Prostate gland (tissue), 2 donors: ENCODE measurements around the gene AK9. TPM values are rescaled to one million over a fixed set of nuclear protein-coding genes. Genes with fewer than 3 reads are reported as not detected.

ENCODE experiments used
- DNase-seq: peaks from one replicate; pipeline ENCODE4 v3.0.0-alpha.2; 2019; ENCODE audit warnings: low spot score
- H3K27ac ChIP-seq, 2 donors: fragments of 200-600 bp; sonication (generic); 2 replicates each; pipeline ENCODE4 v1.5.1; 2017 to 2019
- H3K27me3 ChIP-seq: fragments of 200-600 bp; sonication (generic); replicated peaks from 2 replicates; pipeline ENCODE4 v1.5.1; 2019; ENCODE audit not compliant: insufficient read depth
- H3K36me3 ChIP-seq, 2 donors: fragments of 200-600 bp; sonication (generic); 1 replicate in 1 of 2; 2 replicates in 1 of 2; pipeline versions ENCODE4 v1.5.1 to v1.8.1; 2017 to 2019
- H3K4me1 ChIP-seq: fragments of 200-600 bp; sonication (generic); replicated peaks from 2 replicates; pipeline ENCODE4 v1.5.1; 2019
- H3K4me3 ChIP-seq, 2 donors: fragments of 200-600 bp; sonication (generic); 2 replicates each; pipeline ENCODE4 v1.5.1; 2017 to 2019
- H3K9me3 ChIP-seq: fragments of 200-600 bp; sonication (generic); 2 replicates; pipeline ENCODE4 v1.5.1; 2017
- CTCF ChIP-seq, 4 experiments: fragments of 200-600 bp in 2 of 4; fragments of 450-650 bp in 2 of 4; sonication (generic) in 2 of 4; IDR thresholded peaks; 1 replicate in 3 of 4; 2 replicates in 1 of 4; pipeline ENCODE4 v1.5.1; 2016 to 2019; ENCODE audit warnings: antibody characterized with exemption in 4 of 4, mild to moderate bottlenecking in 2 of 4, moderate library complexity in 2 of 4
- POLR2A ChIP-seq: fragments of 450-650 bp; IDR thresholded peaks from one replicate; pipeline ENCODE4 v1.6.1; 2016; ENCODE audit warnings: antibody characterized with exemption, mild to moderate bottlenecking
- POLR2AphosphoS5 ChIP-seq: sonication (generic); formaldehyde crosslinking; IDR thresholded peaks from one replicate; pipeline ENCODE4 v1.6.1; 2017; ENCODE audit warnings: antibody characterized with exemption
- WGBS: methylation state at CpG from one replicate; pipeline ENCODE4 v1.1.5; 2018; 5-methylcytosine and 5-hydroxymethylcytosine counted together
- intact Hi-C: fragments of 100-400 bp; cut with DNase I; formaldehyde crosslinking; loops from one replicate; pipeline ENCODE4 v1.14.2; 2022
- total RNA-seq, 2 donors: library from RNA; depleted of rRNA; stranded (reverse); fragments of >200 nt; gene quantifications; one replicate each; pipeline ENCODE4 v1.1.0, GENCODE V29; 2016

AK9 gene
- total RNA-seq, 2 donors from 2014 or later = 4.5 to 22.0 TPM

- Histone ChIP-seq H3K36me3 (peaks cover 0 to 10% of the 10 kb centered on the region in 2 donors), H3K4me1 (no peaks in the 10 kb centered on the region), H3K4me3 (no peak overlapping the region), H3K9me3 (no peaks in the 10 kb centered on the region), H3K27ac (no peak overlapping the region), H3K27me3 (no peaks in the 10 kb centered on the region)
- no peak for DNase-seq
- WGBS = 93% methylated on average over 9 of the region's 9 CpGs
- intact Hi-C loops = no loop called here
- TF ChIP-seq CTCF (IDR thresholded peaks at IDR 0.05) = no peak
- no peak for TF ChIP-seq POLR2A
- no peak for TF ChIP-seq POLR2AphosphoS5
Observed at GRCh38 chr6:109445382-109445781, 245.6 kb downstream of the AK9 start.

GRCh38 chr6:109443425-109443950, 247.5 kb downstream of the AK9 start:
- Histone ChIP-seq H3K4me3 (no peak overlapping the region), H3K4me1 (no peaks in the 10 kb centered on the region), H3K36me3 (peaks cover 0 to 10% of the 10 kb centered on the region in 2 donors), H3K27ac (no peak overlapping the region), H3K27me3 (no peaks in the 10 kb centered on the region), H3K9me3 (no peaks in the 10 kb centered on the region)
- no peak for TF ChIP-seq POLR2A
- TF ChIP-seq POLR2AphosphoS5 = no peak
- TF ChIP-seq CTCF (IDR thresholded peaks at IDR 0.05) = no peak
- intact Hi-C loops = no loop called here
- no peak for DNase-seq
- 94% methylated on average over 9 of the region's 10 CpGs for WGBS

Other genes starting within 250 kb of the AK9 start
- gene MICAL1, start 235.4 kb downstream of the AK9 start, total RNA-seq = 10 to 100 TPM; 13.9 to 55.4 TPM
- 10 to 100 TPM in 1 of 2 donors, 1 to 10 TPM in 1; 8.2 to 12.8 TPM for gene ZBTB24, start 208.0 kb downstream of the AK9 start, total RNA-seq
- gene FIG4, start 94 bp upstream of the AK9 start, total RNA-seq = 10 to 100 TPM; 12.7 to 16.6 TPM